Measurements from ENCODE around the gene ZAR1L. TPM values are rescaled to one million over a fixed set of nuclear protein-coding genes. Genes with fewer than 3 reads are reported as not detected.

Gene ZAR1L
- total and polyA plus RNA-seq, 2 experiments from 2014 or later: 0.31 to 0.56 TPM

DNA sequence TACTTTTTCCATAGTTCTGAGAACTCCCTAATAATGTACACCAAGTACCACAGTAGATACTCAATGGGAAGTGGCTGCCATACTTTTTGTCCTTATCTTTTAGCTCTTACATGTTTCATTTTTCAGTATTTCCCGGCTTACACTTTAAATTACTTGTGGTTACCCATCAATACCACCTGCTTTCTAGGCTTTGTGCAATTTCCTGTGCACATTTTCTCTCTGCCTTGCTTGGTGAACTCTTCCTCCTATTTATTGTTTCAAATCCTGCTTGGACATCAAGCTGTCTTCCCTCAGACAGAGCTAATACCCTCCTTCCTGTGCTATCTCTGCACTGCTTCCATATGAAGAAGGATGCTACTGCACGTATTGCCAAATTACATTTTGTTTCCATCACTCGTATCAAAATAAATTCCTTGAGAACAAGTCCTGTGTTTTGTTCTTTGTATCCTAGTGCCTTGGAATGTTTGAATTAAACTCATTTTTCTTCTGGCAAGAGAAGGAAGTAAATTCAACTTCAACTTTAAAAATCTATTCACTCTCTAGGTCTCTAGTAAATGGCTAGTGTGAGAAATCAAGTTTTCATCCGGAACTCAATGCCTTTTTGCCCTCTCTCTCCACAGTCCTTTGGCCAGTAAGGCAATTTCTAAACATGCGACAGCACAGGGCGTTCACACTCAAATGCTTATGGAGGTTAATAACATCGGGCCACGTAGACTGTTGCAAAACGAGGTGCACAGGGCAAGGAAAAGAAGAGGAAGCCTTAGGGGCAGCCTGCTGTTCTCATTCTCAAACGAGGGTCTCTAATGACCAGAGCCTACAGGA, 5.6 kb downstream of the ZAR1L start (continued):
- TF ChIP-seq, protein P1, sequence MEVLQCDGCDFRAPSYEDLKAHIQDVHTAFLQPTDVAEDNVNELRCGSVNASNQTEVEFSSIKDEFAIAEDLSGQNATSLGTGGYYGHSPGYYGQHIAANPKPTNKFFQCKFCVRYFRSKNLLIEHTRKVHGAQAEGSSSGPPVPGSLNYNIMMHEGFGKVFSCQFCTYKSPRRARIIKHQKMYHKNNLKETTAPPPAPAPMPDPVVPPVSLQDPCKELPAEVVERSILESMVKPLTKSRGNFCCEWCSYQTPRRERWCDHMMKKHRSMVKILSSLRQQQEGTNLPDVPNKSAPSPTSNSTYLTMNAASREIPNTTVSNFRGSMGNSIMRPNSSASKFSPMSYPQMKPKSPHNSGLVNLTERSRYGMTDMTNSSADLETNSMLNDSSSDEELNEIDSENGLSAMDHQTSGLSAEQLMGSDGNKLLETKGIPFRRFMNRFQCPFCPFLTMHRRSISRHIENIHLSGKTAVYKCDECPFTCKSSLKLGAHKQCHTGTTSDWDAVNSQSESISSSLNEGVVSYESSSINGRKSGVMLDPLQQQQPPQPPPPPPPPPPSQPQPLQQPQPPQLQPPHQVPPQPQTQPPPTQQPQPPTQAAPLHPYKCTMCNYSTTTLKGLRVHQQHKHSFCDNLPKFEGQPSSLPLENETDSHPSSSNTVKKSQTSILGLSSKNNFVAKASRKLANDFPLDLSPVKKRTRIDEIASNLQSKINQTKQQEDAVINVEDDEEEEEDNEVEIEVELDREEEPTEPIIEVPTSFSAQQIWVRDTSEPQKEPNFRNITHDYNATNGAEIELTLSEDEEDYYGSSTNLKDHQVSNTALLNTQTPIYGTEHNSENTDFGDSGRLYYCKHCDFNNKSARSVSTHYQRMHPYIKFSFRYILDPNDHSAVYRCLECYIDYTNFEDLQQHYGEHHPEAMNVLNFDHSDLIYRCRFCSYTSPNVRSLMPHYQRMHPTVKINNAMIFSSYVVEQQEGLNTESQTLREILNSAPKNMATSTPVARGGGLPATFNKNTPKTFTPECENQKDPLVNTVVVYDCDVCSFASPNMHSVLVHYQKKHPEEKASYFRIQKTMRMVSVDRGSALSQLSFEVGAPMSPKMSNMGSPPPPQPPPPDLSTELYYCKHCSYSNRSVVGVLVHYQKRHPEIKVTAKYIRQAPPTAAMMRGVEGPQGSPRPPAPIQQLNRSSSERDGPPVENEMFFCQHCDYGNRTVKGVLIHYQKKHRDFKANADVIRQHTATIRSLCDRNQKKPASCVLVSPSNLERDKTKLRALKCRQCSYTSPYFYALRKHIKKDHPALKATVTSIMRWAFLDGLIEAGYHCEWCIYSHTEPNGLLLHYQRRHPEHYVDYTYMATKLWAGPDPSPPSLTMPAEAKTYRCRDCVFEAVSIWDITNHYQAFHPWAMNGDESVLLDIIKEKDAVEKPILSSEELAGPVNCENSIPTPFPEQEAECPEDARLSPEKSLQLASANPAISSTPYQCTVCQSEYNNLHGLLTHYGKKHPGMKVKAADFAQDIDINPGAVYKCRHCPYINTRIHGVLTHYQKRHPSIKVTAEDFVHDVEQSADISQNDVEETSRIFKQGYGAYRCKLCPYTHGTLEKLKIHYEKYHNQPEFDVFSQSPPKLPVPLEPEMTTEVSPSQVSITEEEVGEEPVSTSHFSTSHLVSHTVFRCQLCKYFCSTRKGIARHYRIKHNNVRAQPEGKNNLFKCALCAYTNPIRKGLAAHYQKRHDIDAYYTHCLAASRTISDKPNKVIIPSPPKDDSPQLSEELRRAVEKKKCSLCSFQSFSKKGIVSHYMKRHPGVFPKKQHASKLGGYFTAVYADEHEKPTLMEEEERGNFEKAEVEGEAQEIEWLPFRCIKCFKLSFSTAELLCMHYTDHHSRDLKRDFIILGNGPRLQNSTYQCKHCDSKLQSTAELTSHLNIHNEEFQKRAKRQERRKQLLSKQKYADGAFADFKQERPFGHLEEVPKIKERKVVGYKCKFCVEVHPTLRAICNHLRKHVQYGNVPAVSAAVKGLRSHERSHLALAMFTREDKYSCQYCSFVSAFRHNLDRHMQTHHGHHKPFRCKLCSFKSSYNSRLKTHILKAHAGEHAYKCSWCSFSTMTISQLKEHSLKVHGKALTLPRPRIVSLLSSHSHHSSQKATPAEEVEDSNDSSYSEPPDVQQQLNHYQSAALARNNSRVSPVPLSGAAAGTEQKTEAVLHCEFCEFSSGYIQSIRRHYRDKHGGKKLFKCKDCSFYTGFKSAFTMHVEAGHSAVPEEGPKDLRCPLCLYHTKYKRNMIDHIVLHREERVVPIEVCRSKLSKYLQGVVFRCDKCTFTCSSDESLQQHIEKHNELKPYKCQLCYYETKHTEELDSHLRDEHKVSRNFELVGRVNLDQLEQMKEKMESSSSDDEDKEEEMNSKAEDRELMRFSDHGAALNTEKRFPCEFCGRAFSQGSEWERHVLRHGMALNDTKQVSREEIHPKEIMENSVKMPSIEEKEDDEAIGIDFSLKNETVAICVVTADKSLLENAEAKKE (CRISPR knock-in tag; IDR thresholded peaks at IDR 0.05): no peak
- no peak for TF ChIP-seq ZNF114 (CRISPR knock-in tag; IDR thresholded peaks at IDR 0.05)
- no peak for TF ChIP-seq POLR2AphosphoS5 (IDR thresholded peaks at IDR 0.05; ENCODE audit: low read depth)
- TF ChIP-seq CREB1 (CRISPR knock-in tag; IDR thresholded peaks at IDR 0.05; ENCODE audit: low read depth): no peak
- TF ChIP-seq, protein P2, sequence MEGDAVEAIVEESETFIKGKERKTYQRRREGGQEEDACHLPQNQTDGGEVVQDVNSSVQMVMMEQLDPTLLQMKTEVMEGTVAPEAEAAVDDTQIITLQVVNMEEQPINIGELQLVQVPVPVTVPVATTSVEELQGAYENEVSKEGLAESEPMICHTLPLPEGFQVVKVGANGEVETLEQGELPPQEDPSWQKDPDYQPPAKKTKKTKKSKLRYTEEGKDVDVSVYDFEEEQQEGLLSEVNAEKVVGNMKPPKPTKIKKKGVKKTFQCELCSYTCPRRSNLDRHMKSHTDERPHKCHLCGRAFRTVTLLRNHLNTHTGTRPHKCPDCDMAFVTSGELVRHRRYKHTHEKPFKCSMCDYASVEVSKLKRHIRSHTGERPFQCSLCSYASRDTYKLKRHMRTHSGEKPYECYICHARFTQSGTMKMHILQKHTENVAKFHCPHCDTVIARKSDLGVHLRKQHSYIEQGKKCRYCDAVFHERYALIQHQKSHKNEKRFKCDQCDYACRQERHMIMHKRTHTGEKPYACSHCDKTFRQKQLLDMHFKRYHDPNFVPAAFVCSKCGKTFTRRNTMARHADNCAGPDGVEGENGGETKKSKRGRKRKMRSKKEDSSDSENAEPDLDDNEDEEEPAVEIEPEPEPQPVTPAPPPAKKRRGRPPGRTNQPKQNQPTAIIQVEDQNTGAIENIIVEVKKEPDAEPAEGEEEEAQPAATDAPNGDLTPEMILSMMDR (conservative IDR thresholded peaks at IDR 0.05; ENCODE audit: low read depth in 2 of 2): no peak
- TF ChIP-seq EZH2phosphoT487 (IDR thresholded peaks at IDR 0.05; ENCODE audit: unreplicated experiment): no peak
- no peak for TF ChIP-seq EZH2 (IDR thresholded peaks at IDR 0.05; ENCODE audit: low read depth, unreplicated experiment)
- TF ChIP-seq STAT1 (IDR thresholded peaks at IDR 0.05; ENCODE audit: unreplicated experiment): no peak
